DMS53 (cell line): Measurements from ENCODE around the gene MOCS2.

Experiments
- DNase-seq: peaks from one replicate; lab custom pipeline; 2025; lab: John Stamatoyannopoulos, UW

Gene MOCS2

GRCh38 chr5:53092242-53092641 is 17.3 kb downstream of the MOCS2 start:
- DNase-seq = peak; percentile 22

GRCh38 chr5:53091289-53091688 is 18.3 kb downstream of the MOCS2 start:
- DNase-seq = no peak

GRCh38 chr5:53090229-53090628 is 19.3 kb downstream of the MOCS2 start:
- DNase-seq = no peak

- DNase-seq = no peak
Observed at GRCh38 chr5:53089481-53089991, 20.0 kb downstream of the MOCS2 start.

GRCh38 chr5:53087621-53088121 is 21.9 kb downstream of the MOCS2 start:
- DNase-seq = no peak

GRCh38 chr5:53087171-53087570 is 22.4 kb downstream of the MOCS2 start:
- no peak for DNase-seq

GRCh38 chr5:53084546-53085255 is 24.9 kb downstream of the MOCS2 start:
- DNase-seq = peak; percentile 3

- DNase-seq = no peak
Observed at GRCh38 chr5:53083927-53084326, 25.6 kb downstream of the MOCS2 start.

- no peak for DNase-seq
Observed at GRCh38 chr5:53080271-53080670, 29.3 kb downstream of the MOCS2 start.

GRCh38 chr5:53076014-53076583 is 33.5 kb downstream of the MOCS2 start:
- no peak for DNase-seq

GRCh38 chr5:53073348-53073747 is 36.2 kb downstream of the MOCS2 start:
- DNase-seq = no peak

- no peak for DNase-seq
Observed at GRCh38 chr5:53071738-53072137, 37.8 kb downstream of the MOCS2 start.

- DNase-seq = no peak
Observed at GRCh38 chr5:53071298-53071697, 38.3 kb downstream of the MOCS2 start.

- DNase-seq = no peak
Observed at GRCh38 chr5:53069626-53070025, 39.9 kb downstream of the MOCS2 start.

- no peak for DNase-seq
Observed at GRCh38 chr5:53068291-53068836, 41.2 kb downstream of the MOCS2 start.

- no peak for DNase-seq
Observed at GRCh38 chr5:53067641-53068040, 41.9 kb downstream of the MOCS2 start.

- no peak for DNase-seq
Observed at GRCh38 chr5:53066088-53066487, 43.5 kb downstream of the MOCS2 start.

- no peak for DNase-seq
Observed at GRCh38 chr5:53063791-53064190, 45.8 kb downstream of the MOCS2 start.

- DNase-seq = no peak
Observed at GRCh38 chr5:53063176-53063575, 46.4 kb downstream of the MOCS2 start.

- DNase-seq = no peak
Observed at GRCh38 chr5:53059281-53059680, 50.3 kb downstream of the MOCS2 start.

- DNase-seq = no peak
Observed at GRCh38 chr5:53055365-53055764, 54.2 kb downstream of the MOCS2 start.

- DNase-seq = no peak
Observed at GRCh38 chr5:53053364-53053763, 56.2 kb downstream of the MOCS2 start.

GRCh38 chr5:53052499-53052898 is 57.1 kb downstream of the MOCS2 start:
- DNase-seq = no peak
